Measurements from ENCODE around the gene CPNE9.

- TF ChIP-seq CTCF (IDR thresholded peaks at IDR 0.05), result no peak
- TF ChIP-seq PBX3 (IDR thresholded peaks at IDR 0.05), result no peak
- no peak for TF ChIP-seq POLR2A (IDR thresholded peaks at IDR 0.05; ENCODE audit: low read length)
- no peak for TF ChIP-seq MAZ (IDR thresholded peaks at IDR 0.05; ENCODE audit: borderline replicate concordance, low read depth, low read length)
- no peak for TF ChIP-seq HES2 (IDR thresholded peaks at IDR 0.05)
- TF ChIP-seq RARB (CRISPR knock-in tag; IDR thresholded peaks at IDR 0.05), result no peak
- no peak for TF ChIP-seq HOXA7 (CRISPR knock-in tag; IDR thresholded peaks at IDR 0.05)
- TF ChIP-seq EP300 (IDR thresholded peaks at IDR 0.05), result no peak
- no peak for TF ChIP-seq CBX8 (IDR thresholded peaks at IDR 0.05)
- TF ChIP-seq PHF8 (IDR thresholded peaks at IDR 0.05; ENCODE audit: borderline replicate concordance, low read depth), result no peak
- no peak for TF ChIP-seq RAD21 (conservative IDR thresholded peaks at IDR 0.05 in 1 of 2, IDR thresholded peaks at IDR 0.05 in 1 of 2)
- no peak for TF ChIP-seq SREBF2 (IDR thresholded peaks at IDR 0.05)
- TF ChIP-seq CHD2 (IDR thresholded peaks at IDR 0.05; ENCODE audit: low read length, partially characterized antibody), result no peak
Measured at GRCh38 chr3:9688961-9689360, 14.7 kb upstream of the CPNE9 start.
